HG03575 (cell line): ENCODE data around the gene SLC39A1.
"Not testable (repeated sequence)": the region's sequence is repeated elsewhere in the genome, so short reads cannot be mapped to it uniquely, and the experiment has no call there.

ENCODE experiments used
- ATAC-seq: cut with Tn5 transposase; IDR thresholded peaks from one replicate; pipeline ENCODE4 v1.9.1; 2021; ENCODE audit not compliant: unreplicated experiment, insufficient number of reproducible peaks, low FRiP score; ENCODE audit errors: extremely low read depth

The SLC39A1 gene

GRCh38 chr1:153916297-153916696 is 47.0 kb downstream of the SLC39A1 start:
- no peak for ATAC-seq

- no peak for ATAC-seq
These were observed 51.0 kb downstream of the SLC39A1 start for GRCh38 chr1:153912349-153912748.

- not testable (repeated sequence) for ATAC-seq
These were observed 52.8 kb downstream of the SLC39A1 start for GRCh38 chr1:153910560-153910959.
